SK-MEL-5 (cell line): Measurements from ENCODE around the gene LRRIQ1. TPM values are rescaled to one million over a fixed set of nuclear protein-coding genes. Genes with fewer than 3 reads are reported as not detected.
"Not testable (repeated sequence)": the region's sequence is repeated elsewhere in the genome, so short reads cannot be mapped to it uniquely, and the experiment has no call there.

Experiments used
- DNase-seq: peaks from one replicate; pipeline ENCODE4 v3.0.0-alpha.2; 2016; ENCODE audit warnings: low read depth, low spot score
- in situ Hi-C: cut with HindIII; loops from 2 replicates; pipeline ENCODE4 v1.10.0; 2016; ENCODE audit warnings: low sequenced_read_pairs, high pct_unique_total_duplicates, low pct_unique_long_range_greater_than_20kb
- polyA plus RNA-seq, 2 experiments: library from polyadenylated mRNA; depleted of rRNA; stranded (reverse); fragments of >200 nt; gene quantifications; 2 replicates each; pipeline ENCODE4 v1.2.3, GENCODE V29; 2015
- total RNA-seq: library from RNA; depleted of rRNA; stranded (reverse); fragments of >200 nt; shearing (Covaris generic); gene quantifications from 2 replicates; pipeline ENCODE4 v1.2.3, GENCODE V29; 2014; rRNA removed

The LRRIQ1 gene, protein sequence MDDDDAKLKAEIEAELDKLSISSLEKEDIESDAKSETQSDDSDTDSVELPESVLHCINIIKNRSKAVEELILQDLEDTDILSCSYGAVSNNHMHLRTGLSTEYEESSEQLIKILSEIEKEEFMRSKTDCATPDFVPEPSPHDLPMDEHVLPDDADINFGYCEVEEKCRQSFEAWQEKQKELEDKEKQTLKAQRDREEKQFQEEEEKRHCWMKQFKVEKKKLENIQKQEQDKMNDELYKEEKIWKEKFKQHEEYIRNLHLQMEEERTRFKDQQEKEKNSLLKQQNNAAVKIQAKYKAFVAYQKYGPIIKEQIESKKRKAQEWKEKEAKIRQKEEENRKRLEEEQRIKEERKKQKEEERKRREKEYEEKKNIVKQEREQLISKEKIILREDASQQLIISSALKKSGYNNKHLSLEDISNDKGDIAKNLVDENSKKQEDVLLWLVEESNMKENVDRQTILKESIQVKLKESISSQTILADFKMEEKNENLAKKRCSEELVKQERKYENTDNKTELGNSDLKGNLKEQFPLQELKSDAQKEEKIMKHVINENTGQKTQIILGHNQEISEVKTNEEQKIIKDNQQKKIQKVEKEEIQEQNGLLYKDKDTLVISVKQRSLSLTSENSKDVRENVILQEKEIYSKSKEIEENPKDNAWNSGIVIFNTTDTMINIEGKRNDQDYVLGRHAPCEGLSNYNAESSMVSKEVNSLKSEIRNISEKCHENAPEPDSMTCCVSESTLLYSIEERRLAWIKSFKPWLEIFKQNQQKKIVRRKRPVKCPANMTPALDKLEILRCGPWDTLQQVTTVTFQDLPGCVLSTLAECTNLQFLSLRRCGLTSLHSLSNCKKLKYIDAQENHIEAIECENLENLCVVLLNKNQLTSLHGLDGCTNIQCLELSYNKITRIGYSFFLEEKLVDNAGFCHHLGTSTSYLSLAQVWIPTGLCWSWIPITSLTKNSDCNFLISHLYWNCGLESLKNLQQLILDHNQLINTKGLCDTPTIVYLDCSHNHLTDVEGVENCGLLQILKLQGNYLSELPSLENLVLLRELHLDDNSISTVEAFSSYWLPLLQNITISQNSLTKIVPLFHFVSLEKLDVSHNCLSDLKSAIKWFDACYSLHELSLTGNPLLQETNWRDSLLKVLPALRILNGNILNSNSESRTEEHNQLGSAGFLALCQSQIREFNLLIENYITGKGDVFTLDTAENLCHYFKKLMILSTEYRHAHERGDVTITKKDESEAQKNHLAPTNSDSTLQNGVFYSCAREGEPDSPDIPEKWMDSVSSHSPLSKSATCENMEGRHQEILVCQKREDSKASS (N-terminal part only)
- total RNA-seq: 0.90 and 0.95 TPM in 2 replicates
- polyA plus RNA-seq (2015; cell fraction: cytosol; rRNA removed): 1.1 and 1.5 TPM in 2 replicates
- polyA plus RNA-seq (2015; cell fraction: nucleus; rRNA removed): 4.3 and 22.4 TPM in 2 replicates

- peak; percentile 95 for DNase-seq
- in situ Hi-C loops: loop anchor here (10.0 kb wide), 1 partner anchor 151 kb away; no protein-coding TSS in a partner anchor
Observed at GRCh38 chr12:85036234-85036707, at the start of gene LRRIQ1, which contains the start of gene TSPAN19. Gene LRRIQ1, plus strand, starts transcription at chr12:85036351. Its CDS starts 1,826 bp downstream, at chr12:85038177. Gene TSPAN19, minus strand, starts transcription at chr12:85036277. Its CDS starts 6,331 bp downstream, at chr12:85029946.

GRCh38 chr12:84986586-84986985 is 49.6 kb upstream of the LRRIQ1 start:
- peak; percentile 94 for DNase-seq
- in situ Hi-C loops: no loop called here

- in situ Hi-C loops: no loop called here
- DNase-seq: peak; percentile 39
Observed at GRCh38 chr12:84994426-84994825, 41.7 kb upstream of the LRRIQ1 start.

GRCh38 chr12:84995641-84996040 is 40.5 kb upstream of the LRRIQ1 start:
- in situ Hi-C loops: no loop called here
- no peak for DNase-seq

GRCh38 chr12:84996759-84997158 is 39.4 kb upstream of the LRRIQ1 start:
- in situ Hi-C loops: no loop called here
- peak; percentile 85 for DNase-seq

DNA sequence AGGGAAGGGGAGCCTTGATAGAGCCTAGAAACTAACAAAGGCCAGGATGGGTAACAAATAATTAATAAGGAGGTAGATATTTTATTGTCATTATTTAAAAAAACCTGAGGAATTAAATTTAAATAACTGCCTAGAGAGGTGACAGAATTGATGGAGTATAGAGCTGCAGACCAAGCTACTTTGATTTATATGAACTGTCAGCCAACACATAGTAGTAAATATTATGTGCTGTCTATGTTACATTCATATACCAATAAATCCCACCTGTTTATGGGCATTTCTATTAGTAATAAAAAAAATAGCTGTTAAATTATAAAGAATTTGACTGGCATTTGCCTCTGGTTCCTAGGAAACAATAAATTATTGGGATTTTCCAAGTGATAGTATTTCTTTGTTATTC is 37.8 kb upstream of the LRRIQ1 start:
- in situ Hi-C loops: no loop called here
- DNase-seq: no peak

DNA sequence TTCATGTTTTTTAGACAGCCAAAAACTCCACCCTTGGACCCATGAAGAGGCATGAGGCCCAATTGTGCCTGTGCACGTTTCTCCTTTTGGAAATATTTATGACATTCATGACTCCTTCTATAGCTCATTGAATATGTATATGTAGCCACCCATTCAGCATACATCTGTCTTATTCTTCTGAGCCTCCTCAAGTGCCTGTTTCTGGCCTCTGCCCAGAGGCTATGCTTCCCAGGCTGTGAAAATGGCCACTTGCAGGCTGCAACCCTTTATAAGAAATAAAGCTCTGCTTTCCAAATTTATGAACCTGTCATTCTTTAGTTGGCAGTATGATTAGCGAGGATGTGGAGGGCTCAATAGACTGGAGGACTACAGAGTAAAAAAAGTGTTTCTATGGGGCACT is 35.4 kb upstream of the LRRIQ1 start:
- in situ Hi-C loops: no loop called here
- no peak for DNase-seq

DNA sequence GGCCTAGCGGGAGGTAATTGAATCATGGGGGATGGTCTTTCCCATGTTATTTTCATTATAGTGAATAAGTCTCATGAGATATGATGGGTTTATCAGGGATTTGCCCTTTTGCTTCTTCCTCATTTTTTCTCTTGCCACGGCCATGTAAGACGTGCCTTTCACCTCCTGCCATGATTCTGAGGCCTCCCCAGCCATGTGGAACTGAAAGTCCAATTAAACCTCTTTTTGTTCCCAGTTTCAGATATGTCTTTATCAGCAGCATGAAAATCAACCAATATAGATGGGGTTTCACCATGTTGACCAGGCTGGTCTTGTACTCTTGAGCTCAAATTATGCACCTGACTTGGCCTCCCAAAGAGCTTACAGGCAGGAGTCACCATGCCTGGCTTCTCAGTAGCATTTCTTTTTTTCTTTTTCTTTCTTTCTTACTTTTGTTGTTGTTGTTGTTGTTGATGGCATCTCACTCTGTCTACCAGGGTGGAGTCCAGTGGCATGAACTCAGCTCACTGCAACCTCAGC is 33.3 kb upstream of the LRRIQ1 start:
- in situ Hi-C loops: no loop called here
- no peak for DNase-seq

- no peak for DNase-seq
- in situ Hi-C loops: no loop called here
Observed at GRCh38 chr12:85004204-85004603, 31.9 kb upstream of the LRRIQ1 start.

- DNase-seq, in situ Hi-C loops: not testable (repeated sequence)
Observed at GRCh38 chr12:85005047-85005446, 31.1 kb upstream of the LRRIQ1 start.

DNA sequence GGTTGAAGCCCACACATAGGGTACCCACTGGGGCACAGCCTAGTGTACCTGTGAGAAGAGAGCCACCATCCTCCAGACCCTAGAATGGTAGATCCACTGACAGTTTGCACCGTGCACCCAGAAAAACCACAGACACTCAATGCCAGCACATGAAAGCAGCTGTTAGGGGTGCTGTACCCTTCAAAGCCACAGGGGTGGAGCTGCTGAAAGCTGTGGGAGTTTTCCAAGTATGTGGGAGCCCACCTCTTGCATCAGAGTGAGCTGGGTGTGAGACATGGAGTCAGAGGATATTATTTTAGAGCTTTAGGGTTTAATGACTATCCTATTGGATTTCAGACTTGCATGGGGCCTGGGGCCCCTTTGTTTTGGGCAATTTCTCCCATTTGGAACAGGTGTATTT is 30.5 kb upstream of the LRRIQ1 start:
- no peak for DNase-seq
- in situ Hi-C loops: no loop called here

DNA sequence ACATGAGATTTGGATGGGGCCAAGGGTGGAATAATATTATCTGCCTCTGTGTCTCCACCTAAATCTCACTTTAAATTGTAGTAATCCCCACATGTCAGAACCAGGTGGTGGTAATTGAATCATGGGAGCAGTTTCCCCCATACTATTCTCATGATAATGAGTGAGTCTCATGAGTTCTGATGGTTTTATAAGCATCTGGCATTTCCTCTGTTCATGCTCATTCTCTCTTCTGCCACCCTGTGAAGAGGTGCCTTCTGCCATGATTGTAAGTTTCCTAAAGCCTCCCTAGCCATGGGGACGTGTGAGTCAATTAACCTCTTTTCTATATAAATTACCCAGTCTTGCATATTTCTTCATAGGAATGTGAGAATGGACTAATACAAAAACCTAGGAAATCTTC is 29.9 kb upstream of the LRRIQ1 start:
- no peak for DNase-seq
- in situ Hi-C loops: no loop called here

- no peak for DNase-seq
- in situ Hi-C loops: no loop called here
Observed at GRCh38 chr12:85007836-85008235, 28.3 kb upstream of the LRRIQ1 start.

- in situ Hi-C loops: no loop called here
- peak; percentile 94 for DNase-seq
Observed at GRCh38 chr12:85016413-85016812, 19.7 kb upstream of the LRRIQ1 start.

DNA sequence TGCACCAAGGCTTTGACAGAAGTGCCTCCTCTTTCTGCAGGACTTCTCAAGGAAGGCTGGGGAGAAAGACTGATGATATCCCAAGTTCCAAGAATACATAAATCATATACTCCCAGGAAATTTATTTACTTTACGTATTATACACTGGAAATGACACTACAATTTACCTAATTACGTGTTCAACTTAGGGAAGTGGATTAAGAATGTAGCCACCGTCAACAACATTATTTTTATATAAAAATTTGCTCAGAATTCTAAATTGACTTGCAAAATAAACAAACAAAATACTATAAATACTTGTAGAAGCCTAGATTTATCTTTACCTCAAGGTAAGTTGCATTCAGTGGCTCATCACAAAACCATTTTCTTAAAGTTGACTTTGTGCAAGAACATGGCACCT is 19.0 kb upstream of the LRRIQ1 start:
- in situ Hi-C loops: no loop called here
- DNase-seq: no peak

GRCh38 chr12:85017618-85018017 is 18.5 kb upstream of the LRRIQ1 start:
- in situ Hi-C loops: no loop called here
- no peak for DNase-seq

DNA sequence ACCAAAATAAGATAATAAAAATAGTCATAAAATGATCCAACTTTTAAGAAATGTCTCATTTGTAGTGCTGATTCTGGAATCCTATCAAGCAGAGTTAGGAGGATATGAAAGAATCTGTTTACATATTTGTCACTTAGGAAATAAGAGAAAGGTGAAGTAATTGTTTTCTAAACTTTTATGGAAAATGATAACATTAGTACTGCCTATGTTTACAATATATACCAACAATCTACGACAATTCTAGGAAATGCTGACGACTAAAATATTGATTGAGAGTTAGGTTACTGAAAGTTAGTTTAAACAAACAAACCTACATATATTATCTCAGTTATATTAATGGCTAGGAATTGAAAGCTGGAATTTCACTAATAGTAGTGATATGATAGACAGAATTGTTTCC is 18.1 kb upstream of the LRRIQ1 start:
- in situ Hi-C loops: no loop called here

More for the DNA sequence above, 18.1 kb upstream of the LRRIQ1 start:
- no peak for DNase-seq
